ENCODE measurements around the gene ATP11C. TPM values are rescaled to one million over a fixed set of nuclear protein-coding genes. Genes with fewer than 3 reads are reported as not detected.

The ATP11C gene
- polyA plus RNA-seq, 1 experiment, result 43.4 TPM

GRCh38 chrX:139931646-139932072 lies 1.2 kb downstream of the ATP11C start:
- CTCF ChIA-PET, result no interaction called here
- no peak for TF ChIP-seq CTCF (IDR thresholded peaks at IDR 0.05; ENCODE audit: low read depth, low read length)
- no peak for DNase-seq (ENCODE audit: low read depth, low spot score)
- Histone ChIP-seq H3K4me3 (ENCODE audit: low read depth, low read length) (peak overlapping the region; percentile 71), H3K27me3 (ENCODE audit: control insufficient read depth, insufficient read depth, low read length) (no peaks in the 10 kb centered on the region), H3K27ac (ENCODE audit: low read depth, low read length) (peak overlapping the region; percentile 39), H3K9me3 (ENCODE audit: control insufficient read depth, insufficient read depth, low read length) (no peaks in the 10 kb centered on the region)
- POLR2A ChIA-PET, result no interaction called here

GRCh38 chrX:139930916-139931645 lies 1.8 kb downstream of the ATP11C start:
- ChIA-PET CTCF (no interaction called here), POLR2A (no interaction called here)
- Histone ChIP-seq H3K27ac (ENCODE audit: low read depth, low read length) (no peak overlapping the region), H3K9me3 (ENCODE audit: control insufficient read depth, insufficient read depth, low read length) (no peaks in the 10 kb centered on the region), H3K4me3 (ENCODE audit: low read depth, low read length) (peak overlapping the region; percentile 71), H3K27me3 (ENCODE audit: control insufficient read depth, insufficient read depth, low read length) (no peaks in the 10 kb centered on the region)
- no peak for DNase-seq (ENCODE audit: low read depth, low spot score)
- no peak for TF ChIP-seq CTCF (IDR thresholded peaks at IDR 0.05; ENCODE audit: low read depth, low read length)

- ChIA-PET CTCF (no interaction called here), POLR2A (no interaction called here)
- DNase-seq (ENCODE audit: low read depth, low spot score), result no peak
- Histone ChIP-seq H3K27ac (ENCODE audit: low read depth, low read length) (no peak overlapping the region), H3K27me3 (ENCODE audit: control insufficient read depth, insufficient read depth, low read length) (no peaks in the 10 kb centered on the region), H3K4me3 (ENCODE audit: low read depth, low read length) (peak overlapping the region; percentile 71), H3K9me3 (ENCODE audit: control insufficient read depth, insufficient read depth, low read length) (no peaks in the 10 kb centered on the region)
- TF ChIP-seq CTCF (IDR thresholded peaks at IDR 0.05; ENCODE audit: low read depth, low read length), result no peak
These were observed 2.5 kb downstream of the ATP11C start for GRCh38 chrX:139930401-139930800.

GRCh38 chrX:139929876-139930275 lies 3.0 kb downstream of the ATP11C start:
- Histone ChIP-seq H3K27me3 (ENCODE audit: control insufficient read depth, insufficient read depth, low read length) (no peaks in the 10 kb centered on the region), H3K4me3 (ENCODE audit: low read depth, low read length) (0 out of 2 replicates have a peak overlapping the region, but pooled peaks have one; percentile 15), H3K27ac (ENCODE audit: low read depth, low read length) (no peak overlapping the region), H3K9me3 (ENCODE audit: control insufficient read depth, insufficient read depth, low read length) (no peaks in the 10 kb centered on the region)
- DNase-seq (ENCODE audit: low read depth, low spot score), result no peak
- POLR2A ChIA-PET, result no interaction called here
- no peak for TF ChIP-seq CTCF (IDR thresholded peaks at IDR 0.05; ENCODE audit: low read depth, low read length)
- CTCF ChIA-PET, result no interaction called here

GRCh38 chrX:139924696-139925095 lies 8.2 kb downstream of the ATP11C start:
- TF ChIP-seq CTCF (IDR thresholded peaks at IDR 0.05; ENCODE audit: low read depth, low read length), result no peak
- Histone ChIP-seq H3K9me3 (ENCODE audit: control insufficient read depth, insufficient read depth, low read length) (no peaks in the 10 kb centered on the region), H3K4me3 (ENCODE audit: low read depth, low read length) (no peak overlapping the region), H3K27me3 (ENCODE audit: control insufficient read depth, insufficient read depth, low read length) (no peaks in the 10 kb centered on the region), H3K27ac (ENCODE audit: low read depth, low read length) (no peak overlapping the region)
- ChIA-PET CTCF (no interaction called here), POLR2A (no interaction called here)
- no peak for DNase-seq (ENCODE audit: low read depth, low spot score)
